ENCODE measurements around the gene C20orf202.

GRCh38 chr20:1180949-1181348, 22.3 kb upstream of the C20orf202 start:
- no peak for TF ChIP-seq EZH2 (IDR thresholded peaks at IDR 0.05; ENCODE audit: low read length, unreplicated experiment)
- TF ChIP-seq CTCF (conservative IDR thresholded peaks at IDR 0.05; ENCODE audit: low read depth, low read length): no peak
- TF ChIP-seq EZH2phosphoT487 (IDR thresholded peaks at IDR 0.05; ENCODE audit: borderline replicate concordance, low read length): no peak
